ENCODE measurements around the gene DLK2. TPM values are rescaled to one million over a fixed set of nuclear protein-coding genes. Genes with fewer than 3 reads are reported as not detected.
"Not testable (repeated sequence)": the region's sequence is repeated elsewhere in the genome, so short reads cannot be mapped to it uniquely, and the experiment has no call there.

The DLK2 gene
- total and polyA plus RNA-seq, 2 donors from 2014 or later: 0.50 TPM; not detected in 1

GRCh38 chr6:43421831-43422230 is 33.5 kb downstream of the DLK2 start:
- Histone ChIP-seq H3K27me3 (ENCODE audit: control insufficient read depth, insufficient read depth, low read length) (no peaks in the 10 kb centered on the region), H3K9me3 (ENCODE audit: control insufficient read depth in 2 of 3, insufficient read depth in 1 of 3, low read length in 3 of 3) (no peaks in the 10 kb centered on the region), H3K4me3 (ENCODE audit: low read length in 3 of 3) (no peak overlapping the region), H3K27ac (ENCODE audit: low read depth in 2 of 2, low read length in 2 of 2) (no peak overlapping the region), H3K9ac (ENCODE audit: low read length in 3 of 3) (no peak overlapping the region), H3K4me1 (ENCODE audit: control insufficient read depth in 2 of 3, insufficient read depth in 2 of 3, low read depth in 1 of 3, low read length in 3 of 3) (no peaks in the 10 kb centered on the region), H3K36me3 (ENCODE audit: control insufficient read depth in 2 of 3, insufficient read depth in 3 of 3, low read length in 3 of 3) (no peaks in the 10 kb centered on the region)
- peak in 1 of 5 donors; percentile 19 for DNase-seq
- intact Hi-C loops (cut with DNase I): no loop called here
- TF ChIP-seq CTCF (IDR thresholded peaks at IDR 0.05; ENCODE audit: borderline replicate concordance, extremely low read depth, insufficient read depth): no peak
- FAIRE-seq: no peak

GRCh38 chr6:43420012-43420709 is 35.2 kb downstream of the DLK2 start:
- Histone ChIP-seq H3K4me1 (ENCODE audit: control insufficient read depth in 2 of 3, insufficient read depth in 2 of 3, low read depth in 1 of 3, low read length in 3 of 3) (no peaks in the 10 kb centered on the region), H3K9me3 (ENCODE audit: control insufficient read depth in 2 of 3, insufficient read depth in 1 of 3, low read length in 3 of 3) (no peaks in the 10 kb centered on the region), H3K27me3 (ENCODE audit: control insufficient read depth, insufficient read depth, low read length) (no peaks in the 10 kb centered on the region), H3K4me3 (ENCODE audit: low read length in 3 of 3) (no peak overlapping the region), H3K36me3 (ENCODE audit: control insufficient read depth in 2 of 3, insufficient read depth in 3 of 3, low read length in 3 of 3) (no peaks in the 10 kb centered on the region), H3K9ac (ENCODE audit: low read length in 3 of 3) (no peak overlapping the region), H3K27ac (ENCODE audit: low read depth in 2 of 2, low read length in 2 of 2) (no peak overlapping the region)
- no peak for TF ChIP-seq CTCF (IDR thresholded peaks at IDR 0.05; ENCODE audit: borderline replicate concordance, extremely low read depth, insufficient read depth)
- no peak for FAIRE-seq
- no peak for DNase-seq
- intact Hi-C loops (cut with DNase I): no loop called here

- DNase-seq (no peak), FAIRE-seq (no peak)
- TF ChIP-seq CTCF (IDR thresholded peaks at IDR 0.05; ENCODE audit: borderline replicate concordance, extremely low read depth, insufficient read depth): no peak
- intact Hi-C loops (cut with DNase I): no loop called here
- Histone ChIP-seq H3K9me3 (ENCODE audit: control insufficient read depth in 2 of 3, insufficient read depth in 1 of 3, low read length in 3 of 3) (no peaks in the 10 kb centered on the region), H3K4me3 (ENCODE audit: low read length in 3 of 3) (no peak overlapping the region), H3K9ac (ENCODE audit: low read length in 3 of 3) (no peak overlapping the region), H3K36me3 (ENCODE audit: control insufficient read depth in 2 of 3, insufficient read depth in 3 of 3, low read length in 3 of 3) (no peaks in the 10 kb centered on the region), H3K27me3 (ENCODE audit: control insufficient read depth, insufficient read depth, low read length) (no peaks in the 10 kb centered on the region), H3K27ac (ENCODE audit: low read depth in 2 of 2, low read length in 2 of 2) (no peak overlapping the region), H3K4me1 (ENCODE audit: control insufficient read depth in 2 of 3, insufficient read depth in 2 of 3, low read depth in 1 of 3, low read length in 3 of 3) (no peaks in the 10 kb centered on the region)
These were observed 38.4 kb downstream of the DLK2 start for GRCh38 chr6:43416935-43417334.

- FAIRE-seq; H3K9me3 ChIP-seq (ENCODE audit: control insufficient read depth in 2 of 3, insufficient read depth in 1 of 3, low read length in 3 of 3); H3K9ac ChIP-seq (ENCODE audit: low read length in 3 of 3); H3K27ac ChIP-seq (ENCODE audit: low read depth in 2 of 2, low read length in 2 of 2); H3K4me1 ChIP-seq (ENCODE audit: control insufficient read depth in 2 of 3, insufficient read depth in 2 of 3, low read depth in 1 of 3, low read length in 3 of 3); DNase-seq; H3K36me3 ChIP-seq (ENCODE audit: control insufficient read depth in 2 of 3, insufficient read depth in 3 of 3, low read length in 3 of 3); H3K4me3 ChIP-seq (ENCODE audit: low read length in 3 of 3); H3K27me3 ChIP-seq (ENCODE audit: control insufficient read depth, insufficient read depth, low read length); intact Hi-C loops (cut with DNase I): not testable (repeated sequence)
These were observed 40.1 kb downstream of the DLK2 start for GRCh38 chr6:43415275-43415674.

All from kidney (tissue), 14 donors.